Neuronal stem cell (in vitro differentiated cells): ENCODE data around the gene ACOT11.

Source experiments
- DNase-seq: peaks from one replicate; pipeline ENCODE4 v3.0.0-alpha.2; 2013; ENCODE audit warnings: low spot score
- H2AFZ ChIP-seq: one replicate; pipeline ENCODE4 v1.6.1; 2013; ENCODE audit warnings: mild to moderate bottlenecking, low read length, inconsistent platforms
- H2AK5ac ChIP-seq: 2 replicates; pipeline ENCODE4 v1.6.1; 2013; ENCODE audit warnings: low read depth, mild to moderate bottlenecking, inconsistent platforms, low read length, moderate library complexity, mixed read lengths
- H2BK120ac ChIP-seq: 2 replicates; pipeline ENCODE4 v1.6.1; 2013; ENCODE audit warnings: low read depth, mild to moderate bottlenecking, inconsistent platforms, low read length, moderate library complexity, mixed read lengths
- H2BK12ac ChIP-seq: one replicate; pipeline ENCODE4 v1.6.1; 2013; ENCODE audit warnings: low read length, inconsistent platforms
- H2BK15ac ChIP-seq: 2 replicates; pipeline ENCODE4 v1.6.1; 2013; ENCODE audit warnings: mild to moderate bottlenecking, low read length, inconsistent platforms, mixed read lengths
- H2BK5ac ChIP-seq: one replicate; pipeline ENCODE4 v1.6.1; 2013; ENCODE audit warnings: inconsistent platforms, mild to moderate bottlenecking, low read length, moderate library complexity
- H3K14ac ChIP-seq: one replicate; pipeline ENCODE4 v1.6.1; 2013; ENCODE audit warnings: low read length, inconsistent platforms
- H3K18ac ChIP-seq: 2 replicates; pipeline ENCODE4 v1.6.1; 2013; ENCODE audit warnings: low read length, inconsistent platforms
- H3K23ac ChIP-seq: 2 replicates; pipeline ENCODE4 v1.6.1; 2013; ENCODE audit warnings: low read depth, mild to moderate bottlenecking, mixed read lengths, low read length, inconsistent platforms; ENCODE audit not compliant: poor library complexity
- H3K27ac ChIP-seq: replicated peaks from 3 replicates; pipeline ENCODE4 v1.5.1; 2013; ENCODE audit warnings: low read length, inconsistent platforms
- H3K27me3 ChIP-seq, 3 experiments: 2 replicates each; pipeline ENCODE4 v1.6.1; 2013; ENCODE audit warnings: low read length in 3 of 3, mild to moderate bottlenecking in 2 of 3, inconsistent platforms in 1 of 3, low read depth in 1 of 3, mixed read lengths in 1 of 3, moderate library complexity in 1 of 3; ENCODE audit not compliant: control insufficient read depth in 3 of 3, insufficient read depth in 3 of 3
- H3K36me3 ChIP-seq, 2 donors: replicated peaks in 1 of 2; 2 replicates each; pipeline ENCODE4 v1.6.1; 2013; ENCODE audit warnings: low read length in 2 of 2; ENCODE audit not compliant: control insufficient read depth in 2 of 2, insufficient read depth in 2 of 2
- H3K4ac ChIP-seq: 2 replicates; pipeline ENCODE4 v1.6.1; 2013; ENCODE audit warnings: inconsistent platforms, mild to moderate bottlenecking, low read length, moderate library complexity
- H3K4me1 ChIP-seq, 2 donors: 1 replicate in 1 of 2; 2 replicates in 1 of 2; pipeline ENCODE4 v1.6.1; 2013; ENCODE audit warnings: low read length in 2 of 2, low read depth in 1 of 2; ENCODE audit not compliant: control insufficient read depth in 2 of 2, insufficient read depth in 1 of 2
- H3K4me2 ChIP-seq: one replicate; pipeline ENCODE4 v1.6.1; 2013; ENCODE audit warnings: mild to moderate bottlenecking, low read length, inconsistent platforms; ENCODE audit not compliant: insufficient read depth, poor library complexity, severe bottlenecking
- H3K4me3 ChIP-seq, 2 donors: 2 replicates each; pipeline ENCODE4 v1.5.1; 2013; ENCODE audit warnings: low read length in 2 of 2, mild to moderate bottlenecking in 2 of 2, inconsistent platforms in 1 of 2, moderate library complexity in 1 of 2
- H3K79me1 ChIP-seq: one replicate; pipeline ENCODE4 v1.6.1; 2013; ENCODE audit warnings: low read depth, mild to moderate bottlenecking, inconsistent platforms, low read length, moderate library complexity
- H3K9ac ChIP-seq: one replicate; pipeline ENCODE4 v1.6.1; 2013; ENCODE audit warnings: mild to moderate bottlenecking, low read depth, low read length, inconsistent platforms; ENCODE audit not compliant: poor library complexity
- H3K9me3 ChIP-seq, 2 donors: replicated peaks in 1 of 2; 2 replicates each; pipeline versions ENCODE3 to v1.6.1; 2013; ENCODE audit warnings: low read length in 2 of 2, mild to moderate bottlenecking in 2 of 2, inconsistent platforms in 1 of 2, low read depth in 1 of 2, mixed read lengths in 1 of 2, moderate library complexity in 1 of 2; ENCODE audit not compliant: control insufficient read depth in 2 of 2, insufficient read depth in 1 of 2
- H4K8ac ChIP-seq: one replicate; pipeline ENCODE4 v1.6.1; 2013; ENCODE audit warnings: low read depth, mild to moderate bottlenecking, inconsistent platforms, low read length, moderate library complexity
- H4K91ac ChIP-seq: one replicate; pipeline ENCODE4 v1.6.1; 2013; ENCODE audit warnings: low read length, low read depth, mild to moderate bottlenecking, inconsistent platforms; ENCODE audit not compliant: poor library complexity
- WGBS, 2 donors: extraction: QIAGEN DNeasy Blood & Tissue Kit; methylation state at CpG; one replicate each; pipeline ENCODE4 v1.1.7; 2013; ENCODE audit warnings: missing lambda C conversion rate in 2 of 2, mixed read lengths in 1 of 2; ENCODE audit not compliant: insufficient read length in 2 of 2, insufficient replicate concordance in 1 of 2; ENCODE audit errors: extremely low coverage in 2 of 2; 5-methylcytosine and 5-hydroxymethylcytosine counted together

The ACOT11 gene

GRCh38 chr1:54516249-54516920, 31.6 kb upstream of the ACOT11 start:
- Histone ChIP-seq H2AFZ (no peak overlapping the region), H3K9me3 (no peaks in the 10 kb centered on the region), H2BK15ac (no peak overlapping the region), H4K91ac (no peak overlapping the region), H2BK5ac (no peak overlapping the region), H3K9ac (no peak overlapping the region), H4K8ac (no peak overlapping the region), H2AK5ac (no peak overlapping the region), H2BK120ac (no peak overlapping the region), H3K4me1 (no peaks in the 10 kb centered on the region), H3K4me3 (no peak overlapping the region), H3K18ac (no peak overlapping the region), H3K4me2 (no peak overlapping the region), H3K14ac (no peak overlapping the region), H3K4ac (no peak overlapping the region), H3K27me3 (peaks cover 0 to 10% (median 0%) of the 10 kb centered on the region in 3 experiments), H3K23ac (no peak overlapping the region), H2BK12ac (no peak overlapping the region), H3K36me3 (no peaks in the 10 kb centered on the region), H3K27ac (no peak overlapping the region), H3K79me1 (no peaks in the 10 kb centered on the region)
- WGBS, 2 donors = no CpG with 5 or more reads among the region's 4 CpGs
- no peak for DNase-seq

DNA sequence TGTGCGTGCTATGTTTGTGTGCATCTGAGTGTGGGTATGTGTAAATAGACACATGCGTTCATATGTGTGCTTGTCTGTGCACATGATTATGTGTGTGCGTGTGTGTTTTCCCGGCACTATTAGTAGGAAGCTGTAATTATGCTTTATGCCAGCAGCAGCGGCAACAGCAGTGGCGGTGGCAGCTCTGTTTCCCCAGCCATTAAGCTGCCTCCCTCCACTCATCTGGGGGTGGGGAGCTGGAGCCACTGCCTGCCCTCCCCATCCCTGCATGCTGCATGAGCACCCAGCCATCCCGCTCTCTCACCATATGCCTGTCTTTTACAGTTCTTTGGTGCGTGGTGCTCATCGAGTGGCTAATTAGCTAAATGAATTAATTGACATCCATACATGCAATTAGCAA, 30.5 kb upstream of the ACOT11 start:
- no peak overlapping the region for H2AFZ ChIP-seq
- no peak overlapping the region for H3K27ac ChIP-seq
- H3K18ac ChIP-seq = no peak overlapping the region
- H2BK12ac ChIP-seq = no peak overlapping the region
- no peak overlapping the region for H3K4me2 ChIP-seq
- H3K79me1 ChIP-seq = no peaks in the 10 kb centered on the region
- no peak overlapping the region for H4K91ac ChIP-seq
- no peaks in the 10 kb centered on the region for H3K36me3 ChIP-seq
- no peak for DNase-seq
- H3K4ac ChIP-seq = no peak overlapping the region
- no peak overlapping the region for H2AK5ac ChIP-seq
- H3K4me1 ChIP-seq = no peaks in the 10 kb centered on the region
- H4K8ac ChIP-seq = no peak overlapping the region
- no peak overlapping the region for H3K4me3 ChIP-seq
- H3K9me3 ChIP-seq = no peaks in the 10 kb centered on the region
- H2BK5ac ChIP-seq = no peak overlapping the region
- no peak overlapping the region for H3K14ac ChIP-seq
- no peak overlapping the region for H2BK120ac ChIP-seq
- no peak overlapping the region for H3K9ac ChIP-seq
- no peak overlapping the region for H3K23ac ChIP-seq
- no peak overlapping the region for H2BK15ac ChIP-seq
- no CpG with 5 or more reads among the region's 9 CpGs for WGBS, 2 donors
- peaks cover 0 to 10% (median 0%) of the 10 kb centered on the region in 3 experiments for H3K27me3 ChIP-seq

DNA sequence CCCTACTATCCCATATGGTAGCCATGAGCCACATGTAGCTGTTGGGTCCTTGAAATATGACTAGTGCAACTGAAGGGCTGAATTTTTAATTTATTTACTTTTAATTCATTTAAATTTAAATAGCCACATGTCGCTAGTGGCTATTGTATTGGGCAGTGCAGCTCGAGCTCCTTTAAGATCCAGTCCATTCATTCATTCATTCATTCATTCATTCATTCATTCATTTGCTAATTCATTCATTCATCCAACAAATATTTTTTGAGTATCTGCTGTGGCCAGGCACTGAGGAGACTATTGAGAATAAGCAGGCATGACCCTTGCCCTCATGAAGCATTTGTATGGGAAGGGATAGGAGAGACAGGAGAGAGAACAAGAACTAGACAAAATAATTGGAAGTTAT, 29.5 kb upstream of the ACOT11 start:
- no peak overlapping the region for H2BK5ac ChIP-seq
- no peaks in the 10 kb centered on the region for H3K36me3 ChIP-seq
- H2BK12ac ChIP-seq = no peak overlapping the region
- H3K4ac ChIP-seq = no peak overlapping the region
- H3K27me3 ChIP-seq = peaks cover 0 to 10% (median 0%) of the 10 kb centered on the region in 3 experiments
- no peak overlapping the region for H4K8ac ChIP-seq
- H3K14ac ChIP-seq = no peak overlapping the region
- no peaks in the 10 kb centered on the region for H3K79me1 ChIP-seq
- no peak overlapping the region for H3K4me2 ChIP-seq
- H3K9me3 ChIP-seq = no peaks in the 10 kb centered on the region
- no peak overlapping the region for H3K4me3 ChIP-seq
- H2BK15ac ChIP-seq = no peak overlapping the region
- no peak for DNase-seq
- no peak overlapping the region for H3K23ac ChIP-seq
- WGBS, 2 donors = no CpG with 5 or more reads among the region's 2 CpGs
- H3K27ac ChIP-seq = no peak overlapping the region
- no peak overlapping the region for H4K91ac ChIP-seq
- H2AFZ ChIP-seq = no peak overlapping the region
- no peak overlapping the region for H3K9ac ChIP-seq
- no peak overlapping the region for H2BK120ac ChIP-seq
- H2AK5ac ChIP-seq = no peak overlapping the region
- H3K4me1 ChIP-seq = no peaks in the 10 kb centered on the region
- no peak overlapping the region for H3K18ac ChIP-seq

GRCh38 chr1:54519709-54520108, 28.3 kb upstream of the ACOT11 start:
- H3K18ac ChIP-seq = peak overlapping the region; percentile 28
- no peaks in the 10 kb centered on the region for H3K9me3 ChIP-seq
- DNase-seq = no peak
- H3K27ac ChIP-seq = no peak overlapping the region
- H3K36me3 ChIP-seq = no peaks in the 10 kb centered on the region
- H2BK15ac ChIP-seq = no peak overlapping the region
- no CpG with 5 or more reads among the region's 5 CpGs for WGBS, 2 donors
- H2AK5ac ChIP-seq = peak overlapping the region; percentile 75
- H4K91ac ChIP-seq = no peak overlapping the region
- no peak overlapping the region for H4K8ac ChIP-seq
- H3K9ac ChIP-seq = no peak overlapping the region
- H3K79me1 ChIP-seq = no peaks in the 10 kb centered on the region
- H3K4me1 ChIP-seq = no peaks in the 10 kb centered on the region
- no peak overlapping the region for H2BK120ac ChIP-seq
- H3K4ac ChIP-seq = no peak overlapping the region
- H2BK5ac ChIP-seq = no peak overlapping the region
- H3K4me2 ChIP-seq = no peak overlapping the region
- no peak overlapping the region for H3K23ac ChIP-seq
- peaks cover 0 to 10% (median 0%) of the 10 kb centered on the region in 3 experiments for H3K27me3 ChIP-seq
- H2AFZ ChIP-seq = no peak overlapping the region
- H3K4me3 ChIP-seq = no peak overlapping the region
- no peak overlapping the region for H2BK12ac ChIP-seq
- H3K14ac ChIP-seq = peak overlapping the region; percentile 21
